HEK293 (cell line): ENCODE measurements around the gene C20orf144.

Experiments used
- TCF7L2 ChIP-seq: IDR thresholded peaks from 2 replicates; pipeline ENCODE4 v1.6.1; 2011; ENCODE audit warnings: low read depth, mild to moderate bottlenecking, inconsistent platforms, low read length, moderate library complexity, borderline replicate concordance
- ZFHX2 ChIP-seq: fragments of 450-650 bp; formaldehyde crosslinking; conservative IDR thresholded peaks from 2 replicates; pipeline ENCODE4 v1.5.1; 2016; ENCODE audit warnings: missing biosample characterization, missing genetic modification characterization
- ZNF174 ChIP-seq: fragments of 450-650 bp; formaldehyde crosslinking; IDR thresholded peaks from 2 replicates; pipeline ENCODE4 v1.5.0; 2017; ENCODE audit warnings: missing biosample characterization, mild to moderate bottlenecking, missing genetic modification characterization
- ZNF501 ChIP-seq: fragments of 450-650 bp; formaldehyde crosslinking; IDR thresholded peaks from 2 replicates; pipeline ENCODE4 v1.5.1; 2016; ENCODE audit warnings: missing biosample characterization, missing genetic modification characterization
- TF ChIP-seq, protein P1 (sequence below): fragments of 450-650 bp; formaldehyde crosslinking; IDR thresholded peaks from 2 replicates; pipeline ENCODE4 v1.5.1; 2016; ENCODE audit warnings: missing biosample characterization, missing genetic modification characterization
- TF ChIP-seq, protein P2 (sequence below): fragments of 450-650 bp; formaldehyde crosslinking; optimal IDR thresholded peaks from 2 replicates; pipeline ENCODE3; 2016; ENCODE audit warnings: missing biosample characterization, mild to moderate bottlenecking, missing genetic modification characterization

DNA sequence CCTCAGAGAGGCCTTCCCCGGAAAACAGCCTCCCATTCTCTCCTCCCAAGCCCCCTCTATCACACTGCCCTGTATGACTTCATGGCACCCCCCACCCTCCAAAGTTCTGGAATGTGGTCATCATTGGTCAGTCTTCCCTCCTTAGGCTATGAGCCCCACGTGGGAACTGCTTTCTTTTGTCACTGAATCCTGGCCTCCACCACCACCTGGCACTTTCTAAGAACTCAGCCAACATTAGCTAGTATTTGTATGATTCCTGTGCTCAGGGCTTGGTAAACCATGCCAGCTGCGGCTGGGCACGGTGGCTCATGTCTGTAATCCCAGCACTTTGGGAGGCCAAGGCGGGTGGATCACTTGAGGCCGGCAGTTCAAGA is 32.5 kb downstream of the C20orf144 start:
- TF ChIP-seq TCF7L2 = no peak
- TF ChIP-seq, protein P1, sequence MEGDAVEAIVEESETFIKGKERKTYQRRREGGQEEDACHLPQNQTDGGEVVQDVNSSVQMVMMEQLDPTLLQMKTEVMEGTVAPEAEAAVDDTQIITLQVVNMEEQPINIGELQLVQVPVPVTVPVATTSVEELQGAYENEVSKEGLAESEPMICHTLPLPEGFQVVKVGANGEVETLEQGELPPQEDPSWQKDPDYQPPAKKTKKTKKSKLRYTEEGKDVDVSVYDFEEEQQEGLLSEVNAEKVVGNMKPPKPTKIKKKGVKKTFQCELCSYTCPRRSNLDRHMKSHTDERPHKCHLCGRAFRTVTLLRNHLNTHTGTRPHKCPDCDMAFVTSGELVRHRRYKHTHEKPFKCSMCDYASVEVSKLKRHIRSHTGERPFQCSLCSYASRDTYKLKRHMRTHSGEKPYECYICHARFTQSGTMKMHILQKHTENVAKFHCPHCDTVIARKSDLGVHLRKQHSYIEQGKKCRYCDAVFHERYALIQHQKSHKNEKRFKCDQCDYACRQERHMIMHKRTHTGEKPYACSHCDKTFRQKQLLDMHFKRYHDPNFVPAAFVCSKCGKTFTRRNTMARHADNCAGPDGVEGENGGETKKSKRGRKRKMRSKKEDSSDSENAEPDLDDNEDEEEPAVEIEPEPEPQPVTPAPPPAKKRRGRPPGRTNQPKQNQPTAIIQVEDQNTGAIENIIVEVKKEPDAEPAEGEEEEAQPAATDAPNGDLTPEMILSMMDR (tag by site-specific recombination) = no peak
- TF ChIP-seq ZNF174 (tag by site-specific recombination) = no peak
- TF ChIP-seq, protein P2, sequence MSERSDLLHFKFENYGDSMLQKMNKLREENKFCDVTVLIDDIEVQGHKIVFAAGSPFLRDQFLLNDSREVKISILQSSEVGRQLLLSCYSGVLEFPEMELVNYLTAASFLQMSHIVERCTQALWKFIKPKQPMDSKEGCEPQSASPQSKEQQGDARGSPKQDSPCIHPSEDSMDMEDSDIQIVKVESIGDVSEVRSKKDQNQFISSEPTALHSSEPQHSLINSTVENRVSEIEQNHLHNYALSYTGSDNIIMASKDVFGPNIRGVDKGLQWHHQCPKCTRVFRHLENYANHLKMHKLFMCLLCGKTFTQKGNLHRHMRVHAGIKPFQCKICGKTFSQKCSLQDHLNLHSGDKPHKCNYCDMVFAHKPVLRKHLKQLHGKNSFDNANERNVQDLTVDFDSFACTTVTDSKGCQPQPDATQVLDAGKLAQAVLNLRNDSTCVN = no peak
- no peak for TF ChIP-seq ZNF501 (tag by site-specific recombination)
- no peak for TF ChIP-seq ZFHX2 (tag by site-specific recombination)
